Breast epithelium (tissue), 3 donors: ENCODE data around the gene UTS2R.

Experiments used
- POLR2A ChIP-seq: fragments of 450-650 bp; IDR thresholded peaks from one replicate; pipeline ENCODE4 v1.6.1; 2016; ENCODE audit warnings: antibody characterized with exemption, mild to moderate bottlenecking, moderate library complexity
- POLR2AphosphoS5 ChIP-seq, 3 donors: sonication (generic); formaldehyde crosslinking; IDR thresholded peaks; one replicate each; pipeline ENCODE4 v1.6.1; 2017; ENCODE audit warnings: antibody characterized with exemption in 3 of 3
- TF ChIP-seq, protein P1 (sequence below), 3 donors: fragments of 450-650 bp; IDR thresholded peaks; one replicate each; pipeline ENCODE4 v1.5.1; 2016 to 2017; ENCODE audit warnings: antibody characterized with exemption in 3 of 3, mild to moderate bottlenecking in 3 of 3, moderate library complexity in 3 of 3

GRCh38 chr17:82375359-82376041 lies 3.9 kb downstream of the UTS2R start:
- TF ChIP-seq POLR2A (no peak), POLR2AphosphoS5 (IDR thresholded peaks at IDR 0.05) (no peak)
- TF ChIP-seq, protein P1, sequence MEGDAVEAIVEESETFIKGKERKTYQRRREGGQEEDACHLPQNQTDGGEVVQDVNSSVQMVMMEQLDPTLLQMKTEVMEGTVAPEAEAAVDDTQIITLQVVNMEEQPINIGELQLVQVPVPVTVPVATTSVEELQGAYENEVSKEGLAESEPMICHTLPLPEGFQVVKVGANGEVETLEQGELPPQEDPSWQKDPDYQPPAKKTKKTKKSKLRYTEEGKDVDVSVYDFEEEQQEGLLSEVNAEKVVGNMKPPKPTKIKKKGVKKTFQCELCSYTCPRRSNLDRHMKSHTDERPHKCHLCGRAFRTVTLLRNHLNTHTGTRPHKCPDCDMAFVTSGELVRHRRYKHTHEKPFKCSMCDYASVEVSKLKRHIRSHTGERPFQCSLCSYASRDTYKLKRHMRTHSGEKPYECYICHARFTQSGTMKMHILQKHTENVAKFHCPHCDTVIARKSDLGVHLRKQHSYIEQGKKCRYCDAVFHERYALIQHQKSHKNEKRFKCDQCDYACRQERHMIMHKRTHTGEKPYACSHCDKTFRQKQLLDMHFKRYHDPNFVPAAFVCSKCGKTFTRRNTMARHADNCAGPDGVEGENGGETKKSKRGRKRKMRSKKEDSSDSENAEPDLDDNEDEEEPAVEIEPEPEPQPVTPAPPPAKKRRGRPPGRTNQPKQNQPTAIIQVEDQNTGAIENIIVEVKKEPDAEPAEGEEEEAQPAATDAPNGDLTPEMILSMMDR (IDR thresholded peaks at IDR 0.05), result no peak
